HL-60 (cell line): ENCODE results near the gene GRAMD4.

ENCODE experiments used
- DNase-seq, 2 experiments: peaks; one replicate each; pipeline ENCODE4 v3.0.0-alpha.2; 2010 to 2020; ENCODE audit warnings: low read depth in 1 of 2, low spot score in 1 of 2
- H3K27ac ChIP-seq: fragments of 250-450 bp; sonication (Bioruptor Pico); replicated peaks from 2 replicates; pipeline ENCODE4 v1.5.1; 2020; ENCODE audit warnings: mild to moderate bottlenecking, moderate library complexity
- H3K27me3 ChIP-seq: fragments of 250-450 bp; sonication (Bioruptor Pico); 2 replicates; pipeline ENCODE4 v1.5.1; 2021; ENCODE audit warnings: mild to moderate bottlenecking, moderate library complexity; ENCODE audit not compliant: insufficient read depth, poor library complexity, severe bottlenecking
- H3K4me3 ChIP-seq: replicated peaks from 2 replicates; pipeline ENCODE4 v1.5.1; 2011; ENCODE audit warnings: mild to moderate bottlenecking, control low read depth, low read length; ENCODE audit not compliant: insufficient read depth
- CTCF ChIP-seq: IDR thresholded peaks from one replicate; pipeline ENCODE4 v1.5.1; 2011; ENCODE audit warnings: low read length, control low read depth, inconsistent platforms; ENCODE audit not compliant: insufficient read depth
- GABPA ChIP-seq: IDR thresholded peaks from 2 replicates; pipeline ENCODE4 v1.6.1; 2012; ENCODE audit warnings: low read depth
- POLR2AphosphoS5 ChIP-seq: IDR thresholded peaks from 2 replicates; pipeline ENCODE4 v1.6.1; 2012; ENCODE audit warnings: low read depth
- REST ChIP-seq: IDR thresholded peaks from 2 replicates; pipeline ENCODE4 v1.6.1; 2012; ENCODE audit warnings: low read depth; ENCODE audit not compliant: insufficient replicate concordance
- SPI1 ChIP-seq: IDR thresholded peaks from 2 replicates; pipeline ENCODE4 v1.6.1; 2012; ENCODE audit warnings: low read depth, mild to moderate bottlenecking, borderline replicate concordance

GRAMD4 gene

GRCh38 chr22:46701262-46701661, 81.1 kb downstream of the GRAMD4 start:
- Histone ChIP-seq H3K27me3 (no peaks in the 10 kb centered on the region), H3K27ac (no peak overlapping the region), H3K4me3 (no peak overlapping the region)
- DNase-seq: no peak
- TF ChIP-seq REST: no peak
- TF ChIP-seq POLR2AphosphoS5: no peak

GRCh38 chr22:46703171-46703995, 83.2 kb downstream of the GRAMD4 start:
- H3K27ac ChIP-seq: no peak overlapping the region
- TF ChIP-seq GABPA: no peak
- no peak for TF ChIP-seq CTCF
- TF ChIP-seq REST: no peak
- no peak for TF ChIP-seq SPI1
- no peak for TF ChIP-seq POLR2AphosphoS5
- H3K27me3 ChIP-seq: no peaks in the 10 kb centered on the region
- DNase-seq: no peak
- H3K4me3 ChIP-seq: no peak overlapping the region

GRCh38 chr22:46703996-46704370, 83.8 kb downstream of the GRAMD4 start:
- Histone ChIP-seq H3K27ac (no peak overlapping the region), H3K4me3 (no peak overlapping the region), H3K27me3 (no peaks in the 10 kb centered on the region)
- TF ChIP-seq SPI1 (no peak), REST (no peak), POLR2AphosphoS5 (no peak), CTCF (no peak), GABPA (no peak)
- no peak for DNase-seq
